GM10847 (cell line): Measurements from ENCODE around the gene MMAB.

Source experiments
- POLR2A ChIP-seq: IDR thresholded peaks from 2 replicates; pipeline ENCODE4 v1.6.1; 2011; ENCODE audit not compliant: insufficient read length; ENCODE audit errors: extremely low read depth

MMAB gene

DNA sequence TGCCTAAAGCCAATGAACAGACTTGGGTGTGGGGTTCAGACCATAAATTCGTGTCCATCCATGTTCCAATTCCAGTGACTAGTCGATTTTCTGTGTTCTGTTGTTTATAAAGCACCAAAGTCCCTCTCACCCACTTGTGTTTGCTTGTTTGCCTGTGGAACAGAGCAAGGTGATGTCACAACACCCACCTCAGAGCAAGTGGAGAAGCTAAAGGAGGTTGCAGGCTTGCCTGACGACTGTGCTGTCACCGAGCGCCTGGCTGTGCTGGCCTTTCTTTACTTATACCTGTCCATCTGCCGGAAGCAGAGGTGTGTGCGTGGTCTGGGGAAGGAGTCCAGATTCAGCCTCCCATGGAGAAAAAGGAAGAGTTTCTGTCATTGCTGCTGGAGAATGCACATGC is 6.3 kb upstream of the MMAB start:
- TF ChIP-seq POLR2A: no peak

DNA sequence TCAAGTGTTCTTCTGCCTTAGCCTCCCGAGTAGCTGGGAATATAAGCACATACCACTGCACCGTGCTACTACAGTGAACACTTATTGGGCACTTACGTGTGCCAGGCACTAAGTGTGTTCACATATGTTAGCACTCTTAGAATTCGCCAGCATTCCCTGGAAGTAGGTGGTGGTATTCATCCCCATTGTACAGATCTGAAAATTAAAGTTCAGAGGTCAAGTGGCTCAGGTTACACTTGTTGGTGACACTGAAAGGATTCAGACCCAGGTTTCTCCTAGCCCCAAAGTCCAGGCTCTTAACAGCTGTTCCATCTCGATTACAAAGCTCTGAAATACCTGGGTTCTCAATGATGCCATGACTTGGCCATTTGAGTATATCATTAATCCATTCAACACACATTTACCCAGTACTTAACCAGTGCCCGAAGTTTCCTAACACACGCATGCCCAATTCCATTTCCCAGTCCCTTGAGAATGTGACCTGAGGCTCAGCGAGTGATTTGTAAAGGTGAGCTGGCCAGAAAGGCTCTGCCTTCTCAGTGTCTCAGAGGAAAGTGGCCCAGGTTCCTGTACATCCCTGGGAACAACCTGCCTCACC is 5.1 kb upstream of the MMAB start:
- no peak for TF ChIP-seq POLR2A

DNA sequence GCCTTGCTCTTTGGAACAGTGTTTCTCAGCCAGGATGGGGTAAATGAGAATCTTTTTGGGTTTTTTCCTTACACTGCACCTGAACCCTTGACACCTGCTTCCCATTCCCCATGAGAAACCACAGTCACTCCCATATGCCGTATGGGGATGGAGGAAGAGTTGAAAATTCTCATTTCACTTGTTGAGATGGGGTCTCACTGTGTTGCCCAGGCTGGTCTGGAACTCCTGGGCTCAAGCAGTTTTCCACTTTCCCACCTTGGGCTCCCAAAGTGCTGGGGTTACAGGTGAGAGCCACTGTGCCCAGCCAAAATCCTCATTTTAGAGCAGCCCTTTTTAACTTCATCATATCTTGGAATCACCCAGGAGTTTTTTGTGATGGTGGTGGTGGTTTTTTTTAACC is 4.0 kb upstream of the MMAB start:
- no peak for TF ChIP-seq POLR2A

DNA sequence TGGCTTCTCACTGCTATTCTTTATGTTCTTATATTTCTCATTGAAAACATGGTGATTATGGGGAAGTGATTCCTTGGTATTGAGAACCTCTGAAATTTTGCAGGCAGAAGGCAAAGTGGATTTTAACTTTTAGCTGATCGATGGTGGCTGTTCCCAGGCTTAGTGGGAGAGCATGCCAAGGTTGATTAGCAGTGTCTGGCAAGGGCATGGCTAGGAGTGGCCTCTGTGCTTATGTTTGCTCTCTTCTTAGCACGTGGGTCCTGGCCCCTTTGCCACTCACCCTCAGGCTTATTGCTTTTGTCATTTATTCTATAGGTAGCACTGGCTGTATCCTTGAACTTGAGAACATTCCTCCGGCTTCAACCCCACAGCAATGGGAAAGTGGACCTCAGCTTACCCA is 2.4 kb upstream of the MMAB start:
- no peak for TF ChIP-seq POLR2A

DNA sequence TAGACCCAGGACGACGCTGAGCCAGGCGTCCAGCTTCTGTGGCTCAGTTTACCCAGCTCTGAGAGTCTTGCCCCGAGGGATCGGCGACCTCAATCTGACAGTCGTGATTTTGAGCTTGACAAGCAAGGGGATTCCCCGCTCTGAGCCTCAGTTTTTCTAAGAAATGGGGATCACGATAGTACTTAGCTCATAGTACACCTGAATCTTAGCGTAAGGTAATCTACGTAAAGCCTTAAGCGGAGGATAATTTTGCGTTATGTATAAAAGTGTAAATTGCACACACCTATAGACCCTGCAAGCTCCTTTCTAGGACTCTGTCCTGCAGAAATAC is 575 bp upstream of the MMAB start:
- TF ChIP-seq POLR2A: no peak

DNA sequence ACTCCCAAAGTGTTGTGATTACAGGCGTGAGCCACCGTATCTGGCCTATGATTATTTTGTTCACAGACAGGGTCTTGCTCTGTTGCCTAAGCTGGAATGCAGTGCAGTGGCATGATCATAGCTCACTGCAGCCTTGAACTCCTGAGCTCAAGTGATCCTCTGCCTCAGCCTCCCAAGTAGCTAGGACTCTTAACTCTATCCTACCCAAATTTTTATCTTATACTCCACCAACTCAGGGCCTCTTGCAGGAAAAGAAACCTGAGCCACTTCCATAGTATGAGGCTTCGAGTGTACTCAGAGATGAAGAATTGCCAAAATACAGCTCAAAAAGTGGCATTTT is 828 bp downstream of the MMAB start:
- no peak for TF ChIP-seq POLR2A

DNA sequence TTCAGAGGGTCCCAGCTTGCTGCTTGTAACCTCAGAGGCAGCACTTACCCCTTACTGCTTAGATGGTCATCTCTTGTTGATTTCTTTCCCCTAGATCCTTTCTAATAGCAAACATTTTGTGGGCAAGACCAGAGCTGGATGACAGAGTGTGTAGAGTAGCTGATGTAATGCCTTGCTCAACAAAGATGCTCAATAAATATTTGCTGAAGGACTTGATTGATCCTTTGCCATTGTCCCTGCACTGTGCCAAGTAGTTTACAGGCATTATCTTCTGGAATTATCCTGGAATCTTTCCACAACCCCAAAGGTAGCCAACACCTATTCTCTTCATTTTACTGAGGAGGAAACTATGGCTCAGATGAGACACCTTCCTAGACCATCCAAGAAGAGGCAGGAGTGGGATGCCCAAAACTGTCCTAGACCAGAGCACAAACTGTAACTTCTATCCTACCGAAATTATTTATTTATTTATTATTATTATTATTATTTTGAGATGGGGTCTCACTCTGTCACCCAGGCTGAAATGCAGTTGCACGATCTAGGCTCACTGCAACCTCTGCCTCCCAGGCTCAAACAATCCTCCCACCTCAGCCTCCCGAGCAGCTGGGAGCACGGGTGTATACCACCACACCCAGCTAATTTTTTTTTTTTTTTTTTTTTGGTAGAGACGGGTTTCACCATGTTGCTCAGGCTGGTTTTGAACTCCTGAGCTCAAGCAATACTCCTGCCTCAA is 1.4 kb downstream of the MMAB start:
- no peak for TF ChIP-seq POLR2A

DNA sequence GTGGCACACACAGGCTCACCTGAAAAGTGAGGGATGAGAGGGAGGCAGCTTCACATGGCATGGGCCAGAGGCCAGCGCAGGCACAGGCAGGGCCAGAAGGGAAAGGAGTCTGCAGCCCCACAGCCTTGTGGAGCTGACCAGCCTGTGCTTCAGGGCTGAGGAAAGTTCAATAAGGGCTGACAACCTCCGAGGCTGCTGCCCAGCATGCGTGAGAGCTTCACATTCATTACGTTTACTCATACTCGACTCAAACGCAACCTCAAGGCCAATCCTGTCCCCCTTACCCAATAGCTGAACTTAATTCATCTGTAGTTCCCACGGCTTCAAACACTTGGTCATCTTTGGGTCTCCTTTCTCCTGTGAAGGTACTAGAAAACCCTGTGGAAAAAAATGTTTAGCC is 4.8 kb downstream of the MMAB start:
- no peak for TF ChIP-seq POLR2A

DNA sequence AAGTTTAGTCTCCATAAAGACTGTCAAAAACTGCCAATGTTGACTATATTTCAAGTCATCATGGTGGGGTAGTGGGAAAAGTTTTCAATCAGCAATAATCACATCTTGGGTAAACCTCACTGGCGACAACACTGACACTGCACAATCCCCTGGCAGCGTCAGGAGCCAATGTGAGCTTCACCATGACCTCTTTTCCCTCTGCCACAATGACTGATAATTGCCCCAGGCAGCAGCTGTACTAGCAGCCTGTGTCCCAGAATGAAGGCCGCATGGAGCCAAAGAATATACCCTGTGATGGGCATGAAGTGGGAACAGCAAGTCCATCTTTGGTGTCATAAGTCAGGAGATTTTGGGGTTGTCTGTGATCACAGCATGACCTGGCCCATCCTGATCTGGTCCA is 5.3 kb downstream of the MMAB start:
- no peak for TF ChIP-seq POLR2A

DNA sequence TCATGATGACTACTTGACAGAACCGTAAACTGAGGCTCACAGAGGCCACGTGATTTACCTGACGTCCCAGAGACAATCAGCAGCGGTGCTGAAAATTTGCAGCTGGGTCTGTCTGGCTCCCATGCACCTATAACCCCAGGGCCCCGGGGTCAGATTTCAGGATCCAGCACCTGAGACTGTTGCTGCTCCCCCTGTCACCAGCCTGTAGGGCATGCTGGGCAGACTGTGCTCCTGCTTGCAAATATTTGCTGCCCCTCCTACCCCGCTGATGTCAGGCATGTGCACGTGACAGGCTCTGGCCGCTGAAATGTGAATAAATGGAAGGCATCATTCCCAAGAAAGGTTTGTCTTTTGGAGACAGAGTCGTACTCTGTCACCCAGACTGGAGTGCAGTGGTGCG is 6.0 kb downstream of the MMAB start:
- no peak for TF ChIP-seq POLR2A

DNA sequence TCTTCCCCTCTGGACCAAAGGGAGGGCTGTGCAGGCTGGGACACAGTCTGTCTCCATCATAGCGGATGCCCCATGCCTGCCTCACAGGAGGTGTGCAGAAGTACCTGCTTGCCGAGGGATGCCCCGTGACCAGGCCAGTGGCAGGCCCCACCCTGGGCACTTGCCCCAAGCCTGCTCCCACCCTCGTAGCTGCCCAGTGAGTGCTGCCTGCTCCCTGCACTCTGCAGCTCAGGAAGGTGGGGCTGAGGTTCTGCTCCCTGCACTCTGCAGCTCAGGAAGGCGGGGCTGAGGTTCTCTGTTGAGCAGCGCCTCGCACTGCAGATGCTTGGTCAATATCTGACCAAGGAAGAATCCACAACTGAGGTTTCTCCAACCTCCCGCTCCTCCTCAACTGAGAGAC is 6.9 kb downstream of the MMAB start:
- TF ChIP-seq POLR2A: no peak

DNA sequence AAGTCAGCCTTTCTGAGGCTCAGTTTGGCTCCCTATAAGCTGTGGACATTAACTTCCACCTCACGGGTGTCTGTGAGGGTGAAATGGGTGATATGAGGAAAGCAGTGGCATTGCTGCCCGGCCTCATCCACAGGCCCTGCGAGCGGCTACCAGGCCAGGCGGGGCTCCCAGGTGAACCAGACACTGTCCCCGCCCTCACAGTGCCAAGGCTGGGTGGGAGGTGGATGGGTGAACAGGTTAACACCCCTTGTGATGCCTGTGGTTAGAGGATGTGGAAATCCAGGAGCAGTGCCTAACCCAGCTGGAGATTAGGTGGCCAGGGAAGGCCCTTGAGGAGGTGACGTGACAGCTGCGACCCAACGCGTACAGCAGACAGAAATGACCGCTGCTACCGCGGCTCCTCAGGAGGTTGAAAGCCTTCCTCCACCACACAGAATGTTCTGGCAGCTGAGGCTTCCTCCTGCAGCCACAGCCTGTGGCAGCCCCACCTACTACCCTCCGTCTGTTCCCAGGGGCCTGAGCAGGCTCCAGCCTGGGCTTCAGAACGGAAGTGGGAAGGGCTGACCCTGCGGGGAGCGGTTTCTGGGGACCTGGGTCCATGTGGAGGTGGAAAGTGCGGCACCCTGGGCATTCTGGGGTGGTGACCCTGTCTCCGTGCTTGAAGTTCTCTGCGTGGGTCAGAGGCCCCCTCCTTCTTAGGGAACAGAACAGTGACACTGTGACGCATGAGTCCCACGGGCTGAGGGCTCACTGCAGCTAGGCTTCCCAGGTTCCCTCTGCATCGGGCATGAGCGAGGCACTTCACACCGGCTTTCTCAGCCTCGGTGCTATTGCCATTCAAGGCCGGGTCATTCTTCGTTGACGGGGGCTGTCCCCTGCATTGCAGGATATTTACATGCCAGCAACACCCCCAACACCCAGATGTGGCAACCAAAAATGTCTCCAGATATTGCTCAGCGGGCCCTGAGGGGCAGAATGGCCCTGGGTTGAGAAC is 9.7 kb downstream of the MMAB start:
- TF ChIP-seq POLR2A: no peak

DNA sequence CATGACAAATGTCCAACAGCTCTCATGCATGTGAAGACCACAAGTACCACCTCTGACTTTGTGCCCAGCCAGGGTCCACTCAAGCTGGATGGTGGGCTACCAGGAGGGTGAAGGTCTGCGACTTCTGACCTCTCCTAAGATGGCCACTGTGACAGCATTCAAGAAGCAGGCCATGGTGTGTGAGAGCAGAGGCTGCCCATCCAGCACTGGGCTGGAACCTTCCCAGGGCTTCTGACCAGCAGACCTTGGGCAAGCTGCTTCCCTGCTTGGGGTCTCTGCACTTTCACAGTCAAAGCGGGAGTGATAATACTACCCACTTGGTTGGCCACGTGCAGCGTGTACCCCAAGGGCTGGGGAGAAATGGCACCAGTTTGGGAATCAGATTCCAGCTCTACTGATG is 10.4 kb downstream of the MMAB start:
- no peak for TF ChIP-seq POLR2A

DNA sequence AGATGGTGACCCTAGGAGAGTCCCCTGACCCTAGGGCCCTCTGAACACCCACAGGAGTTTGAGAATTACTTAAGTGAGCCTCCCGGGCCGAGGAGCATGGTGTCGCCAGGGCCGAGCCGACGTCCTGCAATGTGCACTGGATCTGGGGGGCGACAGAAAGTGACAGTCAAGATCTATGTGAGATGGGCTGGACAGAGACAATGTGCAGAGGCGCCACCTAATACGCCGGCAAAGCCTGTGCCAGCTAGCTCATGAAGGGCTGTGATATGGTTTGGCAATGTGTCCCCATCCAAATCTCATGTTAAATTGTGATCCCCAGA is 11.6 kb downstream of the MMAB start:
- no peak for TF ChIP-seq POLR2A

DNA sequence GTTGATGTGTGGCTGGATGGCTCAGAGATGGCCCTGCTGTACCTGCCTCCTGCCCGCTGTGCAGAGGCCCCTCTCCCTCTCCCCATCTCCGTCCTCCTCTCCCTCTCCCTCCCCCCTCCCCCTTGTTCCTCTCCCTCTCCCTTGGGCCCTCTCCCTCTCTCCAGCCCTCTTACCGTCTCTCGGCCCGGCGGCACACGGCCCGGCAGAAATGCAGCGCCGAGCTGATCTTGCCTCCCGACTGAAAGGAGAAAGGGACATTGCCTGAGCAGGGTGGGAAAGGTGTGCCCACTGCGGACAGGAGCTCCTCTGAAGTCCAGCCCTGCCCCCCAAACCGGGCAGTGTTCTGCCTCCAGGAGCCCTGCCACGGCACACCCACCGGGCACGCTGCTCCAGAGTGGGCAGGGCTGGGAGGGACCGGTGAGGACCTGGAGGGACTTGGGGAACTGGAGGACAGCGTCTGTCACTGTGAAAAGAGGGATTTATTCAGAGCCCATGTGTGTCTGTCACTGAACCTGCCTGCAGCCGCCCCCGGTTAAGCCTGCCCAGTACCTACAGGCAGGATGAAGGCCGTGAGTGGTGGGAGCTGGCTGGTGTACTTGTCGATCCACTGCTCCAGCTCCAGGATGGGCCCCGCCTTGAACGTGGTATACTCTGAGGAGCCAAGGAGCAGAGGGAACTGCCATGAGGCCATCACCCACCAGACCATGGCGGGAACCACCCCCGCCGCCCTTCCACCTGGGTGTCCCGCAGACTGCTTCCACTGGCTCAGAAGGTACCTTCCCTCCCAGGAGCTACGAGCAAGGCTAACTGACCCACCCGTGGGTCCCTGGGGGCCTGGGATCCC is 12.2 kb downstream of the MMAB start:
- no peak for TF ChIP-seq POLR2A

DNA sequence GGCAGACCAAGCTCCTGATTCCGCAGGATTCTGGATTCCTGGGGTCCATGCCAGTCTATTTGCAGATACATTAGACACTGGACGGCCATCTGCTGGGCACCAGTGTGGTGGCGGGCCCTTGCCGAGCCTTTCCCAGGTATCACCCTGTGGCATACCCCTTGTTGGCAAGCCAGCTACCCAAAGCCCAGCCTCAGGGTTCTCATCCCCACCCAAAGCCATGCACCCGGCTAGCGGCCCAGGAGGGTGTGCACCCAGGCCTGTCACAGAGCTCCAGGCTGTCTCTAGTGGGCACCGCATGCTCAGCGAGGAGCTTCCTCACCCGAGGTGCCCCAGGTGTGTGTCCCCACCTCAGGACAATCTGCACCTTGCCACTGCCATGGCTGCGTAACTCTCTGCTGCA is 13.7 kb downstream of the MMAB start:
- no peak for TF ChIP-seq POLR2A

DNA sequence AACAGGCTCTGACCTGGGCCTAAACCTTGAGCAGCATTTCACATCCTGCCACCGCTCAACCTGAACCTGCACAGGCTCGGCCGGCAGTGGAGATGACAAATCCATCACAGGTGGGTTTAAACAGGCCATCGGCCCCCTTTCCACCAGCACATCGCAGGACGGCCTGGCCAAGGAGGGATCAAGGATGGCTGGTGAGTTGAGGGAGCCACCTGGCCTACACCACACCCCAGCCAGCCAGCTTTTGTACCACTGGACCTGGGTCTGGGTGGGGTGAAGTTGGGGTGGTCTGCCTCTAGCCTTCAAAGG is 14.2 kb downstream of the MMAB start:
- TF ChIP-seq POLR2A: no peak
